NK-92 (cell line): ENCODE results near the gene GAL3ST1.
"Not testable (repeated sequence)": the region's sequence is repeated elsewhere in the genome, so short reads cannot be mapped to it uniquely, and the experiment has no call there.

Experiments
- DNase-seq: peaks from one replicate; lab custom pipeline; 2025; ENCODE audit not compliant: unreplicated experiment; lab: John Stamatoyannopoulos, UW

The GAL3ST1 gene

GRCh38 chr22:30574095-30574981 lies at the start of gene GAL3ST1:
Gene GAL3ST1 (minus strand): TSS chr22:30574665. CDS start chr22:30557392, 17,273 bp downstream.
- DNase-seq = no peak

GRCh38 chr22:30619909-30620308 lies 45.4 kb upstream of the GAL3ST1 start:
- not testable (repeated sequence) for DNase-seq

- DNase-seq = no peak
These were observed 43.4 kb upstream of the GAL3ST1 start for GRCh38 chr22:30617819-30618218.

- DNase-seq = no peak
These were observed 41.1 kb upstream of the GAL3ST1 start for GRCh38 chr22:30615543-30615954.

GRCh38 chr22:30614879-30615278 lies 40.4 kb upstream of the GAL3ST1 start:
- DNase-seq = no peak

- DNase-seq = no peak
These were observed 39.8 kb upstream of the GAL3ST1 start for GRCh38 chr22:30614268-30614667.

- DNase-seq = no peak
These were observed 38.3 kb upstream of the GAL3ST1 start for GRCh38 chr22:30612789-30613188.

GRCh38 chr22:30611197-30611596 lies 36.7 kb upstream of the GAL3ST1 start:
- no peak for DNase-seq

- DNase-seq = no peak
These were observed 35.8 kb upstream of the GAL3ST1 start for GRCh38 chr22:30610299-30610698.

GRCh38 chr22:30609260-30610185 lies 35.1 kb upstream of the GAL3ST1 start:
- no peak for DNase-seq

- DNase-seq = no peak
These were observed 33.5 kb upstream of the GAL3ST1 start for GRCh38 chr22:30607939-30608338.

GRCh38 chr22:30607300-30607930 lies 33.0 kb upstream of the GAL3ST1 start:
- no peak for DNase-seq

GRCh38 chr22:30606455-30607299 lies 32.2 kb upstream of the GAL3ST1 start, which contains the start of gene TCN2:
Gene TCN2 (plus strand): TSS chr22:30607174. CDS start chr22:30607332, 158 bp downstream.
- no peak for DNase-seq

GRCh38 chr22:30605449-30606110 lies 31.1 kb upstream of the GAL3ST1 start:
- DNase-seq = no peak

- DNase-seq = no peak
These were observed 30.3 kb upstream of the GAL3ST1 start for GRCh38 chr22:30604723-30605122.

GRCh38 chr22:30603801-30604200 lies 29.3 kb upstream of the GAL3ST1 start:
- no peak for DNase-seq

- no peak for DNase-seq
These were observed 27.6 kb upstream of the GAL3ST1 start for GRCh38 chr22:30602049-30602448.

- DNase-seq = no peak
These were observed 27.0 kb upstream of the GAL3ST1 start for GRCh38 chr22:30601464-30601863.

- DNase-seq = no peak
These were observed 26.5 kb upstream of the GAL3ST1 start for GRCh38 chr22:30600921-30601320.

GRCh38 chr22:30598986-30599385 lies 24.5 kb upstream of the GAL3ST1 start:
- no peak for DNase-seq
